Esophagus squamous epithelium (tissue), 4 donors: ENCODE data around the gene ECI1.

ENCODE experiments used
- POLR2A ChIP-seq, 4 donors: fragments of 450-650 bp; IDR thresholded peaks; one replicate each; pipeline ENCODE4 v1.6.1; 2017; ENCODE audit warnings: antibody characterized with exemption in 4 of 4, mild to moderate bottlenecking in 4 of 4, moderate library complexity in 3 of 4
- TF ChIP-seq, protein P1 (sequence below), 6 experiments: fragments of 450-650 bp in 4 of 6; fragments of 200-600 bp in 2 of 6; sonication (generic) in 2 of 6; IDR thresholded peaks; one replicate each; pipeline ENCODE4 v1.5.1; 2016 to 2019; ENCODE audit warnings: antibody characterized with exemption in 6 of 6, mild to moderate bottlenecking in 4 of 6, moderate library complexity in 4 of 6

DNA sequence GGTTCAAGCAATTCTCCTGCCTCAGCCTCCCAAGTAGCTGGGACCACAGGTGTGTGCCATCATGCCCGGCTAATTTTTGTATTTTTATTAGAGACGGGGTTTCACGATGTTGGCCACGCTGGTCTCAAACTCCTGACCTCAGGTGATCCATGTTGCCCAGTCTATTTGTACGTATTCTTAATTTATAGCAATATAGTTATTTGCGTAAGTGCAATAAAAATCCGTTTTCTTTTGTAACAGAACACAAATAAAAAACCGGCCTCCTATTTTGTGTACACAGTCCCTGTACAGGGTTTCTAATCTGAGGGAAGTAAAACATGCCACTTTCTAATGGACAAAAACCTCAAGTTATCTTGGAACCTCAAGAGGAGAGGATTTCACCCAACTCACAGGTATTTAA, 8.9 kb upstream of the ECI1 start:
- TF ChIP-seq, protein P1, sequence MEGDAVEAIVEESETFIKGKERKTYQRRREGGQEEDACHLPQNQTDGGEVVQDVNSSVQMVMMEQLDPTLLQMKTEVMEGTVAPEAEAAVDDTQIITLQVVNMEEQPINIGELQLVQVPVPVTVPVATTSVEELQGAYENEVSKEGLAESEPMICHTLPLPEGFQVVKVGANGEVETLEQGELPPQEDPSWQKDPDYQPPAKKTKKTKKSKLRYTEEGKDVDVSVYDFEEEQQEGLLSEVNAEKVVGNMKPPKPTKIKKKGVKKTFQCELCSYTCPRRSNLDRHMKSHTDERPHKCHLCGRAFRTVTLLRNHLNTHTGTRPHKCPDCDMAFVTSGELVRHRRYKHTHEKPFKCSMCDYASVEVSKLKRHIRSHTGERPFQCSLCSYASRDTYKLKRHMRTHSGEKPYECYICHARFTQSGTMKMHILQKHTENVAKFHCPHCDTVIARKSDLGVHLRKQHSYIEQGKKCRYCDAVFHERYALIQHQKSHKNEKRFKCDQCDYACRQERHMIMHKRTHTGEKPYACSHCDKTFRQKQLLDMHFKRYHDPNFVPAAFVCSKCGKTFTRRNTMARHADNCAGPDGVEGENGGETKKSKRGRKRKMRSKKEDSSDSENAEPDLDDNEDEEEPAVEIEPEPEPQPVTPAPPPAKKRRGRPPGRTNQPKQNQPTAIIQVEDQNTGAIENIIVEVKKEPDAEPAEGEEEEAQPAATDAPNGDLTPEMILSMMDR (IDR thresholded peaks at IDR 0.05), result no peak
- no peak for TF ChIP-seq POLR2A (IDR thresholded peaks at IDR 0.05)
